ENCODE data around the gene TNFRSF18. TPM values are rescaled to one million over a fixed set of nuclear protein-coding genes. Genes with fewer than 3 reads are reported as not detected.

Gene TNFRSF18
- total RNA-seq, 1 experiment from 2014 or later: 6.9 TPM

DNA sequence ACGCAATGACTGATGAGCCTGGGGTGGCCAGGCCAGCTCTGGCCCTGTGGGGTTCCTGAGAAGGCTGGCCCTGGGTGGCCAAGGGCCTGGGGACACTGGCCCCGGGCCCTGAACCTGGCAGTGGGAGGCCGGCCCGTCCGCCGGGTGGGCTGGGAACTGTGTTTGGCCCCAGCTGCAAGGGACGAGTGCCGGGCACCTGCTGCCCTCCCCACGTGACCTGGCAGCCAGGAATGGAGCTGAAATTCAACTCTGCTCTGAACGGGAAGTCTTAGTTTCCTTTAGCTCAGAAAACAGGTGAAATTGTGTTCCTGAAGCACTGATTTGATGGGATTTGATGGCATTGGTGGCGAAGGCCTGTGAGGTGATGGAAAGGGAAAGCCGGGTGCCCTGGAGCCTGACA lies 40.9 kb downstream of the TNFRSF18 start:
- H3K27ac ChIP-seq: peak overlapping the region; percentile 84
- no TSS peak for BruUV-seq (replicated peaks)
- peaks cover 18% of the 10 kb centered on the region for H3K4me1 ChIP-seq (replicated peaks; ENCODE audit: insufficient read depth)
- no peak overlapping the region; the same call in 1 of the 2 replicates for H2AFZ ChIP-seq
- H3K79me2 ChIP-seq (ENCODE audit: low read depth): peaks cover 58% of the 10 kb centered on the region
- no peaks in the 10 kb centered on the region for H3K9me2 ChIP-seq (ENCODE audit: insufficient read depth)
- TF ChIP-seq, protein P1, sequence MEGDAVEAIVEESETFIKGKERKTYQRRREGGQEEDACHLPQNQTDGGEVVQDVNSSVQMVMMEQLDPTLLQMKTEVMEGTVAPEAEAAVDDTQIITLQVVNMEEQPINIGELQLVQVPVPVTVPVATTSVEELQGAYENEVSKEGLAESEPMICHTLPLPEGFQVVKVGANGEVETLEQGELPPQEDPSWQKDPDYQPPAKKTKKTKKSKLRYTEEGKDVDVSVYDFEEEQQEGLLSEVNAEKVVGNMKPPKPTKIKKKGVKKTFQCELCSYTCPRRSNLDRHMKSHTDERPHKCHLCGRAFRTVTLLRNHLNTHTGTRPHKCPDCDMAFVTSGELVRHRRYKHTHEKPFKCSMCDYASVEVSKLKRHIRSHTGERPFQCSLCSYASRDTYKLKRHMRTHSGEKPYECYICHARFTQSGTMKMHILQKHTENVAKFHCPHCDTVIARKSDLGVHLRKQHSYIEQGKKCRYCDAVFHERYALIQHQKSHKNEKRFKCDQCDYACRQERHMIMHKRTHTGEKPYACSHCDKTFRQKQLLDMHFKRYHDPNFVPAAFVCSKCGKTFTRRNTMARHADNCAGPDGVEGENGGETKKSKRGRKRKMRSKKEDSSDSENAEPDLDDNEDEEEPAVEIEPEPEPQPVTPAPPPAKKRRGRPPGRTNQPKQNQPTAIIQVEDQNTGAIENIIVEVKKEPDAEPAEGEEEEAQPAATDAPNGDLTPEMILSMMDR (conservative IDR thresholded peaks at IDR 0.05): no peak
- TF ChIP-seq EZH2 (IDR thresholded peaks at IDR 0.05; ENCODE audit: low read depth): no peak
- ChIA-PET CTCF (no interaction called here), POLR2A (ENCODE audit: unreplicated experiment) (interaction anchor here (0.5 kb wide), 1 partner anchor 108 kb away, joined by 14 read pairs; the partner anchor contains the start of gene UBE2J2)
- H3K4me3 ChIP-seq: peak overlapping the region; percentile 99
- peak overlapping the region; percentile 99 for H3K4me2 ChIP-seq
- H3F3A ChIP-seq (ENCODE audit: insufficient read depth, low read depth): peaks cover 18% of the 10 kb centered on the region; the same call in 1 of the 2 replicates
- H3K27me3 ChIP-seq (ENCODE audit: insufficient read depth, low read depth): no peaks in the 10 kb centered on the region
- H3K36me3 ChIP-seq (ENCODE audit: low read depth): no peaks in the 10 kb centered on the region
- H4K20me1 ChIP-seq (ENCODE audit: insufficient read depth): peaks cover 34% of the 10 kb centered on the region
- DNase-seq: peak in 1 of 2 experiments; percentile 43
- no peaks in the 10 kb centered on the region for H3K9me3 ChIP-seq (ENCODE audit: insufficient read depth, low read depth)
- intact Hi-C loops (cut with micrococcal nuclease; ENCODE audit: unreplicated experiment): loop anchor here (2.0 kb wide), 1 partner anchor 141 kb away; no protein-coding TSS in a partner anchor

DNA sequence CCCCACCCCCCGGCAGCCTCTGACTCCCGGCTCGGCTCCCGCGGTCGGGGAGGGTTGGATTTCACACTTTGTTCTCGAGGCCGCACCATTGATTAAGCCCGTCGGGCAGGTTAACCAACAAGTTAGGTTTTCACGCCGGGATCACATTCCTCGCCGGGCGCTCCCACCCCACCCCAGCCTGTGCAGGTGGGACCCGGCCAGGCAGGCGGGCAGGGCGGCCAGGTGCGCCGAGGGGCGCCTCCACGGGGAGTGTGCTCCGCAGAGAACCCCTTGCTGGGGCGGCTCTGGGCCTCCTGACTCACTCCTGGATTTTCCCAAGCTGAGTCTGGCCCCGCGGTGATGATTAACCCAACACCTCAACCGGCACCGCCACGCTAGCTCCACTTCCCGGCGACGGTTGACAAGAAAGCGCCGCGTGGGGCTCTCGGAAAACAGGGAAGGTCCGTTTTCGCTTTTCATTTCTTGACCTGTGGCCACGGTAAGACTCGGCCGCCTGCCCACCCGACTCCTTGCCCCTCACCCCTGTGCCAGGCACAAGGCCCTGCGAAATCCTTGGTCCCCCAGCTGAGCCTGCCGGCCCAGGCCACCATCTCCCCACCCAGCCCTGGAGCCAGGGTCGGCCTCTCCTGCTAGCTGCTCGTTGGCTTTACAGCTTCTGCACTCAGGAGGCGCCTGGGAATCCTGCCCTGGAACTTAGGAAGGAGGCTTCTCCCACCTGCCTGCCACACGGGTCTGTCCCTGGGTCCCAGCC lies 41.5 kb downstream of the TNFRSF18 start:
- H3K79me2 ChIP-seq (ENCODE audit: low read depth): peaks cover 58% of the 10 kb centered on the region
- H2AFZ ChIP-seq: peak overlapping the region; percentile 52; the same call in 1 of the 2 replicates
- BruUV-seq (replicated peaks): no TSS peak
- intact Hi-C loops (cut with micrococcal nuclease; ENCODE audit: unreplicated experiment): loop anchor here (2.0 to 5.0 kb wide), 2 partner anchors 42 to 140 kb away; partner anchors contain the start of gene TNFRSF18
- H3K4me1 ChIP-seq (replicated peaks; ENCODE audit: insufficient read depth): peaks cover 18% of the 10 kb centered on the region
- H3K9me3 ChIP-seq (ENCODE audit: insufficient read depth, low read depth): no peaks in the 10 kb centered on the region
- no peaks in the 10 kb centered on the region for H3K27me3 ChIP-seq (ENCODE audit: insufficient read depth, low read depth)
- CTCF ChIA-PET: interaction anchor here (0.6 kb wide), 1 partner anchor 66 kb away, joined by 3 read pairs; no protein-coding TSS in a partner anchor
- H3K4me3 ChIP-seq: peak overlapping the region; percentile 99
- peak overlapping the region; percentile 84 for H3K27ac ChIP-seq
- H3K9me2 ChIP-seq (ENCODE audit: insufficient read depth): no peaks in the 10 kb centered on the region
- H3K4me2 ChIP-seq: peak overlapping the region; percentile 99
- TF ChIP-seq EZH2 (IDR thresholded peaks at IDR 0.05; ENCODE audit: low read depth): no peak
- TF ChIP-seq, protein P1 (conservative IDR thresholded peaks at IDR 0.05): no peak
- peaks cover 19% of the 10 kb centered on the region; the same call in 1 of the 2 replicates for H3F3A ChIP-seq (ENCODE audit: insufficient read depth, low read depth)
- peaks cover 32% of the 10 kb centered on the region for H4K20me1 ChIP-seq (ENCODE audit: insufficient read depth)
- no peaks in the 10 kb centered on the region for H3K36me3 ChIP-seq (ENCODE audit: low read depth)
- DNase-seq: peak; percentile 76 to 78
- POLR2A ChIA-PET (ENCODE audit: unreplicated experiment): interaction anchor here (0.5 kb wide), 1 partner anchor 109 kb away, joined by 14 read pairs; the partner anchor contains the start of gene UBE2J2

DNA sequence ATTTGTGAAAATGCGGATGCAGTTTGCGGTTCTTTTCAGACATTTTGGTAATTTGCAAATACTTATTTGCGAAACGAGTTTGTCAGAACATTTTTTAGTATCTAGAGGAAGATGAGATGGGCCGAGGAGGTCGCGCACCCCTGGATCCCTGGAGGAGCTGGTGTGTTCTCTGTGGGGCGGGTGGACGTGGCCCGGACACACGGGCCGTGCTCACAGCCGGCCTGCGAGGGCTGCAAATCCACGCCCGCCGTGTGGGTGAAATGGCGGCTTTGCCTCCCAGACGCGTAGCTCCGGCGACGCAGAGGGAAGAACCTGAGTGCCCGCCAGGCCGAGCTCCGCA lies 42.1 kb downstream of the TNFRSF18 start:
- ChIA-PET POLR2A (ENCODE audit: unreplicated experiment) (interaction anchor here (0.6 kb wide), 1 partner anchor 21 kb away, joined by 6 read pairs; no protein-coding TSS in a partner anchor), CTCF (interaction anchor here (0.6 kb wide), 1 partner anchor 67 kb away, joined by 3 read pairs; no protein-coding TSS in a partner anchor)
- no peak for DNase-seq
- Histone ChIP-seq H3K27ac (peak overlapping the region; percentile 84), H3K36me3 (ENCODE audit: low read depth) (no peaks in the 10 kb centered on the region), H3K4me2 (peak overlapping the region; percentile 99), H4K20me1 (ENCODE audit: insufficient read depth) (peaks cover 27% of the 10 kb centered on the region), H3K9me3 (ENCODE audit: insufficient read depth, low read depth) (no peaks in the 10 kb centered on the region), H3K9me2 (ENCODE audit: insufficient read depth) (no peaks in the 10 kb centered on the region), H3K79me2 (ENCODE audit: low read depth) (peaks cover 58% of the 10 kb centered on the region), H3F3A (ENCODE audit: insufficient read depth, low read depth) (peaks cover 25% of the 10 kb centered on the region; the same call in 1 of the 2 replicates), H3K27me3 (ENCODE audit: insufficient read depth, low read depth) (no peaks in the 10 kb centered on the region), H3K4me1 (replicated peaks; ENCODE audit: insufficient read depth) (peaks cover 18% of the 10 kb centered on the region), H3K4me3 (peak overlapping the region; percentile 99), H2AFZ (peak overlapping the region; percentile 49; the same call in 1 of the 2 replicates)
- TF ChIP-seq EZH2 (IDR thresholded peaks at IDR 0.05; ENCODE audit: low read depth): no peak
- TF ChIP-seq, protein P1 (conservative IDR thresholded peaks at IDR 0.05): no peak
- intact Hi-C loops (cut with micrococcal nuclease; ENCODE audit: unreplicated experiment): loop anchor here (2.0 to 5.0 kb wide), 2 partner anchors 43 to 140 kb away; partner anchors contain the start of gene TNFRSF18
- BruUV-seq (replicated peaks): no TSS peak

Measured in PC-9 (cell line).